ENCODE results near the gene GDAP2.
"Not testable (repeated sequence)": the region's sequence is repeated elsewhere in the genome, so short reads cannot be mapped to it uniquely, and the experiment has no call there.

Gene GDAP2

DNA sequence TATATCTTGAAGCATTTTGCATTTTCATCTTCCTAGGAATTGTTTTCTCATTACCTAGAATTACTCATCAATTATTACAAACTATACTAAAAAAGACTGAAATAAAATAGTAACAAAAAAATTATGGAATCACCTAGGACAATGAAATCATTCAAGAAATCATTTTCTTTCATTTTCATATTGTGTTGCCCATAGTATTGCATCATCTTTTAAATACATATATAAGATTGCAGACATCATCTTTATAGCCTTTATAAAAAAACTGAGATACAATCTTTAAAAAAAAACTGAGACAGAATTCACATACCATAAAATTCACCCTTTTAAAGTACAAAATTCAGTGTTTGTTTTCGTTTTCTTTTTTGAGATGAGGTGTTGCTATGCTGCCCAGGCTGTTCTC lies 29.6 kb downstream of the GDAP2 start:
- no peak for DNase-seq

DNA sequence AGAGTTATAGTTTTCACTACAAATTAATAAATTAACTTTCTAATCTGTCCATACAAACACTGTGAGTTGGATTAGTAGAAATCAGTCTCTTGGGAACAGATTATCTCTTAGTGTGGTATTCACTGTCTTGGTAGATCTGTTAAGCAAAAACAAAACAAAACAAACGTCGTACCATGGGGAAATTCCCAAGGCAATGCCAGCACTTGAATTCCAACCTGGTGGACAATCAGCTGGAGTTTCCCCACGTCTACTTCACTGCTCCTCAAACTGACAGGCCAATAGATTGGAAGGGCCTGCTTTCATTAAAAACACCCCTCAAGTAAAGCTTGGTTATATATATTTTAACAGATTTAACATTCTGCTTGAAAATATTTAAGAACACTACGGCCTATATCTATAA lies 31.9 kb downstream of the GDAP2 start:
- no peak for DNase-seq

DNA sequence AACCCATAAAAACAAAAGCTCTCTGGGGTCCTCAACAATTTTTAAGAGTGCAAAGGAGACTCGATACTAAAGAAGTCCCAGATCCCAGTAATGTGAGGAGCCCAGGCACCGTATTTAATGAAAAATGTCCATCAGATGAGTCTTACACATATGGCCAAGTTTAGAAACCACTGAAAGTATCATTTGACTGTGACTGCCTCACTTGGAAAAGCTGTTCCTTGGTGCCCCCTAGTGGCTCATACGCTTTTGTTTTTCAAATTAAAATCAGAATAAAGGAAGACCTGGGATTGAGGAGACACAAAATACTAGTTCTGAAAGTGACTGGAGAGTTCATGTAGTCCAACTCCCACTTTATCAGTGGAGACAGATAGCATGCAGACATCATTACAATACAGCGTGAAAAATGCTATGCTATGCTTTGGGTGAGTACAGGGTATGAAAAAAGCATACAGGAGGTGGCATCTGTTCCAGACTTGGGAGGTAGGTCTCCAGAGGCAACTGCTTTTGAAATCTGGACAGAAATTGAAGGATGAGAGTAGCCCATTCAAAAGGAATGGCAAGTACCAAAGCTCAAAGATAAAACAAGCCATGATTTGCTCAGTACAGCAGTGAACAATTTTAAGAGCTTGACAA lies 33.8 kb downstream of the GDAP2 start:
- peak; percentile 73 for DNase-seq

DNA sequence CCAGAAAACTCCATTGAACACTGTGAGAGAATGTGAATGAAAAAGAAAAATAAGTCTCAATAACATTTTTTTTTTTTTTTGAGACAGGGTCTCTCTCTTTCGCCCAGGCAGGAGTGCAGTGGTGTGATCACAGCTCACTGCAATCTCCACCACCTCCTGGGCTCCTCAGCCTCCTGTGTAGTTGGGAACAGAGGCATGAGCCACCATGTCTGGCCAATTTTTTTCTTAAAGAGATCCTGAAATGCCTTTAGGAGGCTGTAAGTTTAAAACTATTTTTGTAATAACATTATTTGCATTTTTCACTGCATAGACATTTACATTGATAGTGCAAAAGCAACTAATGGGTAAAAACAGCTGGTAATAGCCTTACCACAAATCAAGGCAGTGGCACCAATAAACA lies 35.3 kb downstream of the GDAP2 start:
- DNase-seq, result no peak

DNA sequence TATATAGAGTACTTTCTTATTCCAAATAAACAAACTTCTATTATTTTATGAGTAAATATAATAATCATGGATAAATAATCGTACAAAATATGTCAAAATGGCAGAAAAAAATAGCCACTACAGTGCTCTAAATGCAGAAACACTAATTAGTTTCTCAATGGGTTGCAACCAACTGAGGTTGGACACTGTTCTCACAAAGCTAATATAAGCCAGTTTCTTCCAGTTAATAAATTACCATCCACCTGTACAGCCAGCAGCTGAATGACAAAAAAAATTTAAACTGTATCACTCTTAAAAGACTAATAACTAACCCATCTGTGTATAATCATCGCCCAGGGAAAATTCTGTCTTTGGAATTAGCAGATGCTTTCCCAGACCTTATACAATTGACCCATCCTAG lies 36.9 kb downstream of the GDAP2 start:
- no peak for DNase-seq

DNA sequence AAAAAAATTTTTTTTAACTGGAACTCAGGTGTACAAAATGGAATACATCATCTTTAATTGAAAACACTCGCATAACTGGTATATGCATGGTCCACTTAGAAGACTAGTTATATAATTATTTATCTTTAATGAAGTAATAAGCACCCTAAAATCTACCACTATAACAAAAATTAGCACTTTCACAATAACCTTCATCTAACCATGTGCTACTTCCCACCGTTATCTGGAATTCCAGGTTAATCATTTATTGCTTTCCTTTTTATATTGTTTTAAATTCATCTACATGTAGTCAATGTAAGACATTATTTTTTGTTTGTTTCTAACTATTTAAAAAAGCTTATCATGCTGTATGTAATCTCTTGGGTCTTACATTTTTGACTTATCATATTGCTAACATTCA lies 39.0 kb downstream of the GDAP2 start:
- no peak for DNase-seq

DNA sequence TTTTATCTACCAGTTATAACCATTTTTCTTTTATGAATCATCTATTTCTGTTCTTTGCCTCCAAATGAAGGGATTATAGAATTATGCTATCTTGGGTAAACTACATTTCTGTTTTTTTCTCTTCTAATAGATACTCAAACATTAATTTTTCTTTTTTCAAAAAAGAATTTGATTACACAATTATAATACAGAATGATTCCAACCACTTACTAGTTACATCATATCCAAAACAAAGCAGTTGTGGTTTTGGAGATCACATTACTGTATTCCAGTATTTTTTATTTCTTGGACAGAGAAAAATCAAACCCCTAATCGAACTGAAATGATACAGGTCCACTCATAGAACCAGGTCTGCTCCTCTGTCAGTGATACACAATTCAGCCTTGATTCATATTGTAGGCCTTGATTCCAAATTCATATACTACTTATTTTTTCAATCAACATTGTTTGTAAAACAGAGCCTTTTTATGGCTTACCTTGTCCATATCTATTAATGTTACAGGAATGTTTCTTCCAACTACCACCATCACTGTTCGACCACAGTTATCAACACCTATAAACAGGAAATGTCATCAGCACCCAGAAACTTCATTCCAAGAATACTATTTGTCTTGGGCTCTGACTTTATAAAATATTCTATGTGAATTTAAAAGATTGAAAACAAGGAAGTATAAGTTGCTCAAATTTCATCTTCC lies 43.2 kb downstream of the GDAP2 start:
- DNase-seq, result no peak

DNA sequence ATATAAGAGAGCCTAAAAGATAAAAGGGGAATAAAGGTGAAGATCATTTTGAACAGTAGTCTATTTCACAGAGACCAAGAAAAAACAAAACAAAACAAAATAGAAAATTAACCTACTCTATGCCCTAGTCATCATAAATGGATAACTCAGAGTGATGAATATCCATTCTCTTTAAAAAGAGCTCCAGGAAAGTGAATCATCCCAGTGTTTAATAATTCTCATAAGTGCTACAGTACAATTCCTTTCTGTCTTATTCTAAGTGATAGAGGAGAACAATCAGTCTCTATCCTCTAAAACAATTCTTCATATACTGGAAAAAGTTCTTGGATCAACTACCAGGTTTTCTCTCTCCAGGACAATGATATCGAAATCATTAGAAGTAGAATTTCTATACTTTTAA lies 45.8 kb downstream of the GDAP2 start:
- DNase-seq, result no peak

DNA sequence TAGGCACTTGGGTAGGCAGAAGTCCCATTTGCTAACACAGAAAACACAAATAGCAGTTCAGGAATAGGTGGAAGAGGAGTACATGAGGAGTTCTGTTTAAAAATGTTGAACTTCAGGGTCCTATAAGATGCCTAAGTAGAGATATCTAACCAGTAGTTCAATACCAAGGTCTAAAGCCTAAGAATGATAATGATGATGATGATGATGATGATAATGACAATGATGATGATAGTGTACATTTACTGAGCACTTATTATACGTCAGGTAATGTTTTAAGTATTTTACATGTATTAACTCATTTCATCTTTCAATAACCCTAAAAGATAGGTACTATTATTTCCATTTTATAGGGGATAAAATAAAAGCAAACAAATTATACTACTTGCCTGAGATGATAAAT lies 50.1 kb downstream of the GDAP2 start:
- no peak for DNase-seq

DNA sequence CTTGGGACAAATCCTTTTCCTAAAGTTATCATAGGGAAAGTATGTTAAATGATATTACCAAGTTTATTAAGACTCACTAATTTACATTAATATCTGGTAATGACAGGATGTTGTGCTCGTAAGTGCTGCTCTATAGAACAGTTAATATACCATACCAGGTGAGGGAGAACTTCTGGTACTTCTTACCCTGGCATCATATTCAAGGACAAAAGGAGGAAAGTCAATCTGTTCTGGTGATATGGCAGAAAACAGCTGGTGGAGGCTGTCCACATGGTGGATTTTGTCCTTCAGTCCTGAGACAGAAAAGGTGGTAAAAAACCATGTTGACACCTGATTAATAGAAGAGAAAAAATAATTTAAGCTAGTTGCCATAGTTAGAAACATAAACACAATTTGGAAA lies 51.6 kb downstream of the GDAP2 start:
- DNase-seq, result no peak

DNA sequence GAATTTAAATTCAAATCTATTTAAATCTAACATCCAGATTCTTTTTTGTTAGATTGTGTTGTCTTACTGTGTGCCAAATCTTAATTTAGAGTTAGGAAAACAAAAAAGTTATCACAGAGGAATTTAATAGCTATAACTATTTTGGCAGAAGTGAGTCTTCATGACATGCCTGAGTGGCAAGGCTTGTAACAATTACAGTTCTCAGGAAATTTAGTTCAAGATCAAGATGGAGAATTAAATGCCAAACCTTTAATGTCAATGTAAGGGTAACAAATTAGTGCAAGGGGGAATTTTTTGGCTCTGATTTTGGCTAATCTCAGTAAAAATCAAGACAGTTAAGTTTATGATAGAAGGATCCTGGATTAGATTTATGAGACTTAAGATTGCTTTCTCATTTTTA lies 58.4 kb downstream of the GDAP2 start:
- DNase-seq, result no peak

DNA sequence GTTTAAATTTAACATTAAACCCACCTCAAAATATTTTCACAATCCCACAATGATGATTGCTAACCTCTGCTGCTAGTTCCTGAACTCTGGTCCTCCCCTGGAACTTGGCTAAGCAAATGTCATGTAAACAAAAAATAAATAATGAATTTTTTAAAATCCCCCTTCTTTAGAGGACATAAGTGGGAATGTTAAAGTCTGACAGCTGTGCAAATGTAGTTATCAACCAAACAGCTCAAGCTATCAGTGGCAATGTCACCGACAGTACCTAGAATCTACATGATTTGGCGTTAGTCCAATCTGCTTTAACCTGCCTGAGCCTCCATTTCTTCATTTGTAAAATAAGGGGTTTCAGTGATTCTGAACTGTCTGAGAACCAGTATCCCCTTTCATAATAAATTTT lies 67.7 kb downstream of the GDAP2 start:
- DNase-seq, result no peak

DNA sequence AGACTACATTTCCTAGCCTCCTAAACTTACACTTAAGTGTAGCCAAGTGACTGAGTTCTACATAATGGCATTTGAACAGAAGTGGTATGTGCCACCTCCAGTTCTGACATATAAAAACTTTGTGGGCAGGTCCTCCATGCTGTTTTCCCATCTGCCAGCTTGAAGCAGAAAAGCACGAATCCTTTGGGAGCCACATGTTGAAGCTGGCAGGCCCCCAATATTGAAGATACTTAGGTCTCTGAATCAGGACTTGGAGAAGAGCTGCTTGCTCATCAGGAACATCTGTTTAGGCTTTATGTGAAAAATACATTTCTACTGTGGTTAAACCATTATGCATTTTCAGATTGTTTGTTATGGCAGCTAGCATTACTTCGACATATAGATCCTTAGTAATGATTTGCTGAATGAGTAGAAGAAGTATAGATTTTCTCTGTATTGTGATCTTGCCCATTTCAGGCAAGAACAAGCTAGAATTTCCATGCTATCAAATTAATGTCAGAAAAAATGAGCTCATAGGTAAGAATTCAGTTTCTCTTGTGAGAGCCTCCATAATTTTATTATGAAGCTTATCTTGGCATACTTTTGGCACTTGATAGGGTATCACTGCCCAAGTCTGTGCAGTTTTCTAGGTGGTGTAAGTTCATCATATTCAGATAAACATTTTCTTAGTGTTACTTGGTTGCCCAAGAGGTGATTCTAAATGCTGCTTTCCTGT lies 68.4 kb downstream of the GDAP2 start:
- no peak for DNase-seq

DNA sequence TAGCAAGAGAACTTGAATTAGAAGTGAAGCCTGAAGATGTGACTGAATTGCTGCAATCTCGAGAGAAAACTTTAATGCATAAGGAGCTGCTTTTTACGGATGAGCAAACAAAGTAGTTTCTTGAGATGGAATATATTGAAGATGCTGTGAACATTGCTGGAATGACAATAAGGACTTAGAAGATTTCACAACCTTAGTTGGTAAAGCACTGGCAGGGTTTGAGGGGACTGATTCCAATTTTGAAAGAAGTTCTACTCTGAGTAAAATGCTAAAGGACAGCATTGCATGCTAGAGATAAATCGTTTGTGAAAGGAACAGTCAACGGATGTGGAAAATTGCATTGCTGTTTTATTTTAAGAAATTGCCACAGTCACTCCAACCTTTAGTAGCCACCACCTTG lies 69.5 kb downstream of the GDAP2 start:
- DNase-seq, result no peak

DNA sequence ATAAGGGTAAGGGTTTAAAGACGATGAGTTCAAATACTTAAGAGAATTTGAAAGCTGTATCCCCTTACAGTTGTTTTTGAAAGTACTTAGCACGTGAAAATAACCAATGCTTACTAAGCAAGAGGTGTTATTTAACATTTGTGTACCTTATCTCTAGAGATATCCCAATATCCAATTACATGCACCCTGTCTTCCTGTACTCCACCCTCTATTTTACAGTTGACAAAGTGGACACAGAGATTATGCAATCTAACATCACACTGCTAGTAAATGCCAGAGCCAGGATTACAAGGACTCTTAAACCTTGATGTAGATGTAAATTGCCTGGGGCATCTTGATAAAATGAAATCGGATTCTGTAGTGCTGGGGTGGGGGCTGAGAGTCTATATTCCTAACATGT lies 72.0 kb downstream of the GDAP2 start:
- DNase-seq, result no peak

DNA sequence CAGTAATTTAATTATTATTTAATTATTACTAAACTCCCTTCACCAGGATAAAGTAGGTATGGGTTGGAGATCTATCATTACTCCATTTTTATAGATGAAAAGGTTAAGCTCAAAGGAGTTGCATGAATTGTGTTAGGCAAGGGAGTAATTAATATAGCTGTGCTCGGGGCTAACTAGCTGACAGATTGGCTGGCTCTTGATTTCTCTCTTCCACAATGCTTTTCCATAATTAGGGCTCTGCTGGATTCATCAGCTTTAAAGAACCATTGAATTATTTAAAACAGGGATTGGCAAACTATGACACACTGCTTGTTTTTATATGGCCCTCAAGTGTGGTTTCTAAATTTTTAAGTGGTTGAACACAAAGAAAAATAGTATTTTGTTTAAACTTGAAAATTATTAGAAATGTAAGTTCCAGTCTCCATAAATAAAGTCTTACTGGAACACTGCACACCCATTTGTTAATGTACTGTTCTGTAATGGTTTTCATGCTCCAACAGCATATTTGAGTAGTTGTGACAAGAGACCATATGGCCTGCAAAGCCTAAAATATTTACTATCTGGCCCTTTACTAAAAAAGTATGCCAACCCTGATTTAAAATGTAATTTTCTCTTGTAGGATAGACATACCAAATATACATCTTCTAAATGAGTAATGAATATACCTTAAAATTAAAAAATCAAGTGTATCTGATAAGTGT lies 76.4 kb downstream of the GDAP2 start:
- no peak for DNase-seq

DNA sequence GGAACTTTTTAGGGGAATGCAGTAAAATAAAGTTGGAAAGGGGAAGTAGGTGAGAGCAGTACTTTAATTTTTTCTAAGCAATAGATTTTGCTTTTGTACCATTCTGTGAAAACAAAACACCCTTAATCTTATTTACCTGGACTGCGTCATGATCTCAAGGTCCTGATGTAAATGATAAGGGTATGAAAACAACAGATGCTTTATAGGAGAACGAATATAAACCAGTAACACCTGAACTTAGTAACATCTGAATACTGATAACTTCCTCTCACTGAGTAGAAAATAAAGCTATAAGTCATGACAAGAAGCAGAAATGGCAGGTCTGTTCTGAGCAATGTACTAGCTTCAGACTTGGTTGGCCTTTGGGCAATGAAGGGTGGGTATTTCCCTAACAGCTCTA lies 77.7 kb downstream of the GDAP2 start:
- no peak for DNase-seq

DNA sequence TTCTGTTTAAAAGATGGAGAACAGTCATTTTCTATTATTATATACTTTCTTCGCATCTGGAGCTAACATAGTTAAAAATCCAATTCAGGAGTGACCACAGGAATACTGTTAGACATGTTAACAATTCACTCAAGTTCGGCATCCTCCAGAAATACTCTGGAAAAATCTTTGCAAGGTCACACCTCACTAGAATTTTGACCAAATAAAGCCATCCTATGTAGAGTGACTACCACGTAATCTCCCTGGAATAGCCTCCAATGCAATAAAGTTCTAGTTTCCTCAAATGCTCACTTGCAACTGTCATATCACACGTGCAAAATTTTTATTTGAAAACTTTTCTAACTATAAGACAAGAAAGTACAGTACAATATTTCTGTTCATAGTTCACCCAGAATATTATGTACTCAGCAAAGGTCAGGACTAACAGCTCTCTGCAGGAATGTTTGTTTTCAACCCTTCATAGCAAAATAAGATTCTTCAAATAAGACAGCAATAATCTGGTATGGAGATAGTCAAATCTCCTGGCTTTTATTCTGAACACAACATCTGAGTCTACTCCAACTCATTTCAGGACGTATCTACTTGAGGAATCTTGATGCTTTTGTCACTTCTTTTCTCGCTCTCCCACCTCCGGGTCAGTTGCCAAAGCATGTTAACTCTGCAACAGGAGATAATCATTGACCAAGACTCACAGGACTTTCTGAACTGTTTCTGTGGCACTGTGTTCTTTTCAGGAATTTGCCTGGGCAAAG lies 82.6 kb downstream of the GDAP2 start:
- no peak for DNase-seq

DNA sequence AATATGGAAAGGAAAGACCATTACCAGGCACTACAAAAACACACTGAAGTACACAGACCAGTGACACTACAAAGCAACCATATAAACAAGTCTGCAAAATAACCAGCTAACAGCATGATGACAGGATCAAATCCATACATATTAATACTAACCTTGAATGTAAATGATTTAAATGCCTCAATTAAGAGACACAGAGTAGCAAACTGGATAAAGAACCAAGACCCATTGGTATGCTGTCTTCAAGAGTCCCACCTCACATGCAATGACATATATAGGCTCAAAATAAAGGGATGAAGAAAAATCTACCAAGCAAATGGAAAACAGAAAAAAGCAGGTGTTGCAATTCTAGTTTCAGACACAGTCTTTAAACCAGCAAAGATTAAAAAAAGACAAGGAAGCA lies 84.9 kb downstream of the GDAP2 start:
- DNase-seq, result not testable (repeated sequence)

DNA sequence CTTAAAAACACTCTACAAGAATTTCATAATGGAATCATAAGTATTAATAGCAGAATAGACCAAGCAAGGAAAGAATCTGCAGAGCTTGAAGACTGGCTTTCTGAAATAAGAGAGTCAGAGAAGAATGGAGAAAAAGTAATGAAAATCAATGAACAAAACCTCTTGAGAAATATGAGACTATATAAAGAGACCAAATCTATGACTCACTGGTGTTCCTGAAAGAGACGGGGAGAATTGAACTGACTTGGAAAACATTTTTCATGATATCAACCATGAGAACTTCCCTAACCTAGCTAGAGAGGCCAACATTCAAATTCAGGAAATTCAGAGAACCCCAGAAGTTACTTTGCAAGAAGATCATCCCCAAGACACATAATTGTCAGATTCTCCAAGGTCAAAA lies 85.6 kb downstream of the GDAP2 start:
- DNase-seq, result no peak

DNA sequence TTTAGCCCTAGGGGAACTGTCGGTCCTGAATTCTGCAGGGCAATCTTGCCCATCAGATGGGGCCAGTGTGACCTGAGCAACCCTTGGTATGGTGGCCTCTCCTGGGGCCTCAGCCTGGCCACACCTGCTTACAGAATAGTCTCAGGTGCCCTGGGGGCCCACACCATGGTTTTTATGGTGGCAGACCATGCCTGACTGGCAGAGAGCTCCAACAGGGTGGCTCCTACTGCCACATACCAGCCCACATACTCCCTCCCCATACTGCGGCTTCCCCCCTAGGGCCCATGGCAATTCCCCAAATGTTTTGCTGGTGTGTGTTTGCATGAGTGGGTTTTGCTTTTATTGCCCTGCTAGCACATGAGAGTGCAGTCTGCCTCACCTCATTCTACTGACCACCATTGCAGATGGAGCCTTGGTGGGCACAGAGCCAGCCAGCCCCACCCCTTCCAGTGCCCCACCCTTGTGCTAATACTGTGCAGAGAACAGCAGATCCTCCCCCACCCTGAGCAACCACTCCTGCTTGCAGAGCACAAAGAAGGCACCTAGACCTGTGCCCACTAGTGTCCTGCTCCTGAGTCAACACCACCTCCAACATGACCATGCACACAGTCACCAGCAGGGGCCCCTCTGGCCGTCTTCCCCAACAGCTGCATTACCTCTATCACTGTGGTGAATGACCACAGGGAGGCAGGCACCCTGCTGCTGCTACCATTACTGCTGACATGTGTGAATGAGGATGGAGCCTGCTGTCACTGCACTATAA lies 86.8 kb downstream of the GDAP2 start:
- no peak for DNase-seq

DNA sequence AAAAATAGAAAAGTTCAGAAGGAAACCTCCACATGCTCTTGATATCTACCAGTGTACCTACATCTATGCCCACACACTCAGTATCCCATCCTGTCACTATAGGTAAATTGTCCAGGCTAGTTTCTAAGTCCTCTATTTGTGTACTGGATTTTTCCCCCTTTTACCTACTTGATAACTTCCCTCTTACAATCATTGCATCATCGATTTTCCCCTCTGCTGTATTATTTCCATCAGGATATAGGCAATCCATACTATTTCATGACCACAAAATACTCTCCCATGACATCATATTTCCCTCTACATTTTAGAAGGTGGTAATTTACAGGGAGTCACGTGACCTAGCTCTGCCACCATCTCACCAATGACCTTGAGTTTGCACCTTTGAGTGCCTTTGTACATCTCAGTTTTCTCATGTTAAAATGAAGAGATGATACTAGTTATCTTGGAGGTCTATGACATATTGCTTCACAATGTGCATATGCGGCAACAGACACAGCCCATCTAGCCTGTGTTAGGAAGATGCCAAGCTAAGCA lies 88.2 kb downstream of the GDAP2 start:
- no peak for DNase-seq
